NCI-H748 (cell line): ENCODE results near the gene DCAF7.

Source experiments
- DNase-seq: peaks from one replicate; lab custom pipeline; 2025; ENCODE audit not compliant: unreplicated experiment; lab: John Stamatoyannopoulos, UW

The DCAF7 gene

GRCh38 chr17:63524051-63524450 is 26.2 kb upstream of the DCAF7 start:
- peak; percentile 8 for DNase-seq

- no peak for DNase-seq
Observed at GRCh38 chr17:63525190-63525946, 24.9 kb upstream of the DCAF7 start.

GRCh38 chr17:63526861-63527260 is 23.4 kb upstream of the DCAF7 start:
- no peak for DNase-seq

- DNase-seq, result no peak
Observed at GRCh38 chr17:63528183-63528582, 22.1 kb upstream of the DCAF7 start.

- no peak for DNase-seq
Observed at GRCh38 chr17:63529711-63530556, 20.3 kb upstream of the DCAF7 start.

GRCh38 chr17:63530557-63531021 is 19.7 kb upstream of the DCAF7 start:
- DNase-seq, result no peak

- DNase-seq, result no peak
Observed at GRCh38 chr17:63531022-63531965, 19.0 kb upstream of the DCAF7 start.

GRCh38 chr17:63533433-63534077 is 16.7 kb upstream of the DCAF7 start:
- peak; percentile 25 for DNase-seq

GRCh38 chr17:63534078-63534570 is 16.2 kb upstream of the DCAF7 start:
- no peak for DNase-seq

GRCh38 chr17:63534816-63535455 is 15.3 kb upstream of the DCAF7 start:
- DNase-seq, result no peak

GRCh38 chr17:63535640-63536039 is 14.6 kb upstream of the DCAF7 start:
- DNase-seq, result no peak

GRCh38 chr17:63537001-63537400 is 13.3 kb upstream of the DCAF7 start:
- no peak for DNase-seq

- DNase-seq, result no peak
Observed at GRCh38 chr17:63537991-63538692, 12.1 kb upstream of the DCAF7 start.

GRCh38 chr17:63538693-63539595 is 11.3 kb upstream of the DCAF7 start:
- no peak for DNase-seq

GRCh38 chr17:63540590-63540989 is 9.7 kb upstream of the DCAF7 start:
- DNase-seq, result no peak

GRCh38 chr17:63542218-63542545 is 8.1 kb upstream of the DCAF7 start:
- no peak for DNase-seq

GRCh38 chr17:63542942-63543821 is 7.1 kb upstream of the DCAF7 start:
- peak; percentile 49 for DNase-seq
